ENCODE data around the gene PRKCA.
"Not testable (repeated sequence)": the region's sequence is repeated elsewhere in the genome, so short reads cannot be mapped to it uniquely, and the experiment has no call there.

Gene PRKCA

GRCh38 chr17:66487121-66487520 is 184.7 kb downstream of the PRKCA start:
- no peak for DNase-seq (ENCODE audit: low read depth)
- H3K4me3 ChIP-seq (ENCODE audit: control insufficient read depth, low read depth, low read length) = no peak overlapping the region
- TF ChIP-seq CTCF (conservative IDR thresholded peaks at IDR 0.05; ENCODE audit: control insufficient read depth, insufficient read depth, low read depth, low read length) = no peak

- no peak for DNase-seq (ENCODE audit: low read depth)
- no peak overlapping the region for H3K4me3 ChIP-seq (ENCODE audit: control insufficient read depth, low read depth, low read length)
- no peak for TF ChIP-seq CTCF (conservative IDR thresholded peaks at IDR 0.05; ENCODE audit: control insufficient read depth, insufficient read depth, low read depth, low read length)
These were observed 185.6 kb downstream of the PRKCA start for GRCh38 chr17:66487981-66488468.

DNA sequence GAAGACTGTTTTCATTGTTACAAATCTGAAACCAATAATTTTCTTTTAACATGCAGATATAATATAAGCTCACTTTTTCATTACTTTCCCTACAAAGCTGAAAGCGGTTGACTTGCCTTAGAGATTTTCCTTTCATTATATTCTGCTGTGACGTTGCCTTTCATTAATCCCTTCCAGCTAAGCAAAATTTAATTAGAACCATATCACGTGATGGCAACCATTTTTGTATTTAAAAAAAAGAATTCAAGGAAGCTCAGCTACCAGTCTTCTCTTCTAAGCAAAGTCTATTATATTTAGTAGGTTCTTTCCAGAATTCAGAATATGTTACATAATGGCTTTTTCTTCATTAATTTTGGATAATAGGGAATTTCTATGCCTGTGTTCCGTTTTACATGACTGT is 186.5 kb downstream of the PRKCA start:
- DNase-seq (ENCODE audit: low read depth) = no peak
- no peak for TF ChIP-seq CTCF (conservative IDR thresholded peaks at IDR 0.05; ENCODE audit: control insufficient read depth, insufficient read depth, low read depth, low read length)
- no peak overlapping the region for H3K4me3 ChIP-seq (ENCODE audit: control insufficient read depth, low read depth, low read length)

GRCh38 chr17:66489576-66489975 is 187.2 kb downstream of the PRKCA start:
- H3K4me3 ChIP-seq (ENCODE audit: control insufficient read depth, low read depth, low read length); DNase-seq (ENCODE audit: low read depth): not testable (repeated sequence)

DNA sequence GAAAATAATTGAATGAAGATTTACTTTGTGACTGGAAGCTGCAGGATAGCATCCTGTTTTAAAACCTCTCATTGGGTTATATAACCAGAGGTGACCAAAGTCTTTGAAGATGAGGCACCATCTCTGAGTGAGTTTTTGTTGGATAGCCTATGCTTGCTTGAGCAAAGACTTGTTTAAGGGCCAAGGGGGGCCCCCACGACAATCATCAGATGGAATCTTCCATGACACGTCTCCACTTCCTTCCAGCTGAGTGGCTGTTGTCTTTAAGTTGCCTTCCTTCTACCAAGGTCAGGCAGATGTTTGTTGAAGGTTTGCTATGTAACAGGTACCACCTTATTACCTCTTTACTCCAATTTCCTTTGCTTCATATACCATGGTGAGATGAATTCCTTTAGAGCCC is 188.8 kb downstream of the PRKCA start:
- no peak overlapping the region for H3K4me3 ChIP-seq (ENCODE audit: control insufficient read depth, low read depth, low read length)
- DNase-seq (ENCODE audit: low read depth) = no peak
- TF ChIP-seq CTCF (conservative IDR thresholded peaks at IDR 0.05; ENCODE audit: control insufficient read depth, insufficient read depth, low read depth, low read length) = no peak

DNA sequence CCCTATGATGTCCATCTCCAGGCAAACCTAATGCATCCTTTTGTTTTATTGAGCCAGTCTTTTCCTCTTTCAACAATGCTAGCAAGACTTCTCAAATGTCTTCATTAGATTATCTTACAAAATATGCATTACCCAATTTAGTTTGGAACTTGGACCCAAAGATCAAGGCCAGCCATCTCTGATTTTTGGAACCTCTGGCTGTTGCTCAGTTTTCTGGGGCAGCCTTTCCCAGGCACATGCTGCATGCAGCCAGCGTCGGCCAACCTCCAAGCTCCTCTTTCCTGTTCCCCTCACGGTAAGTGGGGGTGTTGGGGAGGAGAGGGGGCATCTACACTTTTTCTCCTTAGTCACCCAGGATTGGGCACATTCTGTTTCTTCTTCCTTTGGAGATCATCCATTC is 189.3 kb downstream of the PRKCA start:
- no peak for DNase-seq (ENCODE audit: low read depth)
- H3K4me3 ChIP-seq (ENCODE audit: control insufficient read depth, low read depth, low read length) = no peak overlapping the region
- no peak for TF ChIP-seq CTCF (conservative IDR thresholded peaks at IDR 0.05; ENCODE audit: control insufficient read depth, insufficient read depth, low read depth, low read length)

- TF ChIP-seq CTCF (conservative IDR thresholded peaks at IDR 0.05; ENCODE audit: control insufficient read depth, insufficient read depth, low read depth, low read length) = no peak
- no peak for DNase-seq (ENCODE audit: low read depth)
- no peak overlapping the region for H3K4me3 ChIP-seq (ENCODE audit: control insufficient read depth, low read depth, low read length)
These were observed 189.7 kb downstream of the PRKCA start for GRCh38 chr17:66492080-66492479.
